ENCODE results near the gene MTR. TPM values are rescaled to one million over a fixed set of nuclear protein-coding genes. Genes with fewer than 3 reads are reported as not detected.

The MTR gene
- total RNA-seq, 1 experiment from 2014 or later = 15.3 TPM

DNA sequence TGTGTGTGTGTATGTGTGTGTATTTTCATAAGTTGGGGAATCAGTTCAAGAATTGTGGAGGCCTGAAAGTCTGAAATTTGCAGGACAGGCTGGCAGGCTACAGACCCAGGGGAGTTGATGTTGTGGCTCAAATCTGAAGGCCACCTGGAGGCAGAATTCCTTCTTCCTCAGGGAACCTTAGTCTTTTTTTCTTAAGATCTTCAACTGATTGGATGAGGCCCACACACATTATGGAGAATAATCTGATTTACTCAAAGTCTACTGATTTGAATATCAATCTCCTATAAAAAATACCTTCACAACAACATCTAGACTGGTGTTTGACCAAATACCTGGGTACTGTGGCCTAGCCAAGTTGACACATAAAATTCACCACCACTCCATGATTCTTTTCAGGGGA lies 147.3 kb downstream of the MTR start:
- H3K4me3 ChIP-seq (ENCODE audit: insufficient read depth, low read depth, low read length) = no peak overlapping the region
- no peaks in the 10 kb centered on the region for H3K36me3 ChIP-seq (replicated peaks; ENCODE audit: control insufficient read depth, insufficient read depth, low read length)
- DNase-seq = no peak
- H3K27me3 ChIP-seq (ENCODE audit: control insufficient read depth, insufficient read depth, low read length) = no peaks in the 10 kb centered on the region

DNA sequence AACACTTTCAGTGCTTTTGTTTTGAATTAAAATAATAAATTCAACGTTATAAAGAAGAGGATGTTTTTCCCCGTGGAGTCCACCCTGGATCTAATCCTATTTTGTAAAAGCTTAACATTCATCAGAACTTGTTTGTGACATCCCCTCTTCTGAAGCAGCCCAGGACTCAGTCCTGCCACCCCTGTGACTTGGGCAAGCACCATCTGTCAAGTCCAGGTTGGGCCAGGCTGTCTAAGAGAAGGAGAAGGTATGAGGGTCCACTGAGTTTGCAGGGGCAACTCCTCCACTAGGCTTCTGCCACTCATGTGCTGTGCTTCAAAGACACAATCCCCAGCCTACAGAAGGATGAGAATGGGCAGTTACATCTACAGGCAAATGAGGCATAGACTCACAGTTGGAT lies 149.5 kb downstream of the MTR start:
- Histone ChIP-seq H3K4me3 (ENCODE audit: insufficient read depth, low read depth, low read length) (no peak overlapping the region), H3K27me3 (ENCODE audit: control insufficient read depth, insufficient read depth, low read length) (no peaks in the 10 kb centered on the region), H3K36me3 (replicated peaks; ENCODE audit: control insufficient read depth, insufficient read depth, low read length) (no peaks in the 10 kb centered on the region)
- no peak for DNase-seq

DNA sequence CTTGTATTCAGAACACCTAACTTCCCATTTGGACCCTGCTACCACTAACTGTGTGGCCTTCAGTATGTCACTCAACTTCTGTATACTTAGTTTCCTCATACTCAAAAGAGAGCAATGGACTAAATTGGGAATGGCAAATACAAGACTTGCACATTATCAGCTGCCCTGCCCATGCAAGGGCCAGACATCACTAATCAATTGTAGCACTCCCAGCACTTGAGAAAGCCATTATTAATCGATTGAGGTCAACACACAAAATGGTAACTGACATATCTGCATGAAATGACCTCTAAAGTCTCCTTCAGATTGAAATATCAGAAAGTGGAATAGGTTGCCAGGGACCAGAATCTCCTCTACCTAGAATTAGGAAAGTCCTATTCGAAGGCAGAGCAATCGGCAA lies 149.9 kb downstream of the MTR start:
- Histone ChIP-seq H3K27me3 (ENCODE audit: control insufficient read depth, insufficient read depth, low read length) (no peaks in the 10 kb centered on the region), H3K36me3 (replicated peaks; ENCODE audit: control insufficient read depth, insufficient read depth, low read length) (no peaks in the 10 kb centered on the region), H3K4me3 (ENCODE audit: insufficient read depth, low read depth, low read length) (no peak overlapping the region)
- no peak for DNase-seq

DNA sequence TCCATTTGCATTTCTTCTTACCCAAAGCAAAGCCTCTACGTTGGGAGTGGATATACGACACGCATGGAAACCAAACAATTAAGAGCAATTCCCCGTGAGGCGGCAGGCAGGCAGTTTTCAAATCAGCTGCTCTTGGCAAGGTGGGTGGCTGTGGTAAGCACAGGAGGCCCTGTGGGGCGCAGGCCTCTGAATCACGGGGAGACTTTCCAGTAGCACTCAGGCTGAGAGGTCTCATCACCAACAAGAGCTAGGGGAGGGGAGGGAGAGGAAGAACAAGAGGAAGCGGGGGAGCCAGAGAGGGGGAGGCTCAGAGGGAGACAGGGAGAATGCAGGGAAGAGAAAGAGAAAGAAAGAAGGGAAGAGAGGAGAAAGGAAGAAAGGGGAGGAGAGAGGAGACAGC lies 152.7 kb downstream of the MTR start:
- Histone ChIP-seq H3K36me3 (replicated peaks; ENCODE audit: control insufficient read depth, insufficient read depth, low read length) (no peaks in the 10 kb centered on the region), H3K27me3 (ENCODE audit: control insufficient read depth, insufficient read depth, low read length) (no peaks in the 10 kb centered on the region), H3K4me3 (ENCODE audit: insufficient read depth, low read depth, low read length) (no peak overlapping the region)
- peak; percentile 14 for DNase-seq

DNA sequence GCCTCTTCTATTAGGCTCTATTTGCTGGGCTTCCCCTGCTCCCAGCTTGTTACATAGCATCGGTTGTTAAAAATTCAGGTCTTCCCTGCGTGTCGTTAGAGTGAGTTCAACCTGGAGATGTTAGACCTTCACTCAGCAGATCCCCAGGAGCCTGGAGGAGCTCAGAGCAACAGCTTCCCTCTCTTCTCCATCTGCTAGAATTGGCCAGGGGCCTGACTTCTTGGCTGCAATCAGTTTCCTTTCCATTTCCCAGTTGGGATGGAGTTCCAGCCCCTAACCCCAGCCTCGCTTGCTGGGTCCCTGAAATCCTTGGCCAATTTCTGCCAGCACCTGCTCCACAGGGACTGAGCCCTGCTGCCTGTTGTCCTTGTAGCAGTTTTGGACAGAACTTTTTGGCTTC lies 153.3 kb downstream of the MTR start:
- no peak overlapping the region for H3K4me3 ChIP-seq (ENCODE audit: insufficient read depth, low read depth, low read length)
- H3K36me3 ChIP-seq (replicated peaks; ENCODE audit: control insufficient read depth, insufficient read depth, low read length) = no peaks in the 10 kb centered on the region
- H3K27me3 ChIP-seq (ENCODE audit: control insufficient read depth, insufficient read depth, low read length) = no peaks in the 10 kb centered on the region
- DNase-seq = no peak

DNA sequence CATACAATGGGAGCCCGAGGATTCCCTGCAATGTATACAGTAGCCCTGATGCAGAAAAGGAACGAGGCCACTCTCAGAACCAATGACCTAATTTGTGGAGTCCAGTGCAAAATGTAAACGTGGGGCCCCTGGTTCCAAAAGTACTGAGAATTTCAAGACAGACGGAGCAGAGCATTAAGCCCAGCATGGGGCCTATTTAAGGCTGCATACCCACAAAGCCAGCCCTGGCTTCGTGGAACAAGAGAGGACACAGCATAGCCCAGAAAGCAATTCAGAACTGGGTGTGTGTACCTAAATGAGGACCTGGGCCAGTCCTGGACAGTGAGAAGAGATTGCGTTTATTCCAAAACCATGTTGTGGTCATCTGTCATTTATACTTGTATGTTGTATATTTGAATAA lies 153.9 kb downstream of the MTR start:
- Histone ChIP-seq H3K4me3 (ENCODE audit: insufficient read depth, low read depth, low read length) (no peak overlapping the region), H3K27me3 (ENCODE audit: control insufficient read depth, insufficient read depth, low read length) (no peaks in the 10 kb centered on the region), H3K36me3 (replicated peaks; ENCODE audit: control insufficient read depth, insufficient read depth, low read length) (no peaks in the 10 kb centered on the region)
- no peak for DNase-seq

DNA sequence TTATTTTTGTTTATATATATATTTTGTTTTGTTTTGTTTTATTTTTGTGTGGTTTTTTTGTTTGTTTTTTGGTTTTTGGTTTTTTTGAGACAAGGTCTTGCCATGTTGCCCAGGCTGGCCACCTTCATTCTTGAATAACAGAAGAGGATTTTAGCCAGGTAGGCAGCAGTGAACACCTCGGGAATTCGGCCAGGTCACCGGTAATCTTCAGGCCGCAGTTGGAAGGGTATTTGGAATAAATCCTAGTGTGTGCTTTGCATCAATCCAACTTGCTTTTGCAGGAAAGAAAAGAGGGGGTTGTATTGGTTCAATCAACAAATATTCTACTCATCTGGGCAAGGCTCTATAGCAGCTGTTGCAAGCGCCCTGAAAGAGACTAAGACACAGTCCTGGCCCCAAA lies 155.3 kb downstream of the MTR start:
- Histone ChIP-seq H3K27me3 (ENCODE audit: control insufficient read depth, insufficient read depth, low read length) (no peaks in the 10 kb centered on the region), H3K4me3 (ENCODE audit: insufficient read depth, low read depth, low read length) (no peak overlapping the region), H3K36me3 (replicated peaks; ENCODE audit: control insufficient read depth, insufficient read depth, low read length) (no peaks in the 10 kb centered on the region)
- DNase-seq = no peak

DNA sequence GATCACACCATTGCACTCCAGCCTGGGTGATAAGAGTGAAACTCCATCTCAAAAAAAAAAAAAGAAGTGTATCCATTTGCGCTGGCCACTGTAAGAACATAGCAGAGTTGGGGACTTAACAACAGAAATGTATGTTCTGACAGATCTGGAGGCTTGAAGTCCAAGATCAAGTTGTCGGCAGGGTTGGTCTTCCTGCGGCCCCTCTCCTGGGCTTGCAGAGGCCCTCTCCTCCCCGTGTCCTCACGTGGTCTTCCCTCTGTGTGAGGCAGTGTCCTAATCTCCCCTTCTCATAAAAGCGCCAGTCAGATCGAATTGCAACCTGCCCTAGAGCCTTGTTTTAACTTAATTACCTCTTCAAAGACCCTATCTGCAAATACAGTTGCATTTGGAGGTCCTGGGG lies 156.6 kb downstream of the MTR start:
- H3K36me3 ChIP-seq (replicated peaks; ENCODE audit: control insufficient read depth, insufficient read depth, low read length) = no peaks in the 10 kb centered on the region
- no peak overlapping the region for H3K4me3 ChIP-seq (ENCODE audit: insufficient read depth, low read depth, low read length)
- no peak for DNase-seq
- no peaks in the 10 kb centered on the region for H3K27me3 ChIP-seq (ENCODE audit: control insufficient read depth, insufficient read depth, low read length)

DNA sequence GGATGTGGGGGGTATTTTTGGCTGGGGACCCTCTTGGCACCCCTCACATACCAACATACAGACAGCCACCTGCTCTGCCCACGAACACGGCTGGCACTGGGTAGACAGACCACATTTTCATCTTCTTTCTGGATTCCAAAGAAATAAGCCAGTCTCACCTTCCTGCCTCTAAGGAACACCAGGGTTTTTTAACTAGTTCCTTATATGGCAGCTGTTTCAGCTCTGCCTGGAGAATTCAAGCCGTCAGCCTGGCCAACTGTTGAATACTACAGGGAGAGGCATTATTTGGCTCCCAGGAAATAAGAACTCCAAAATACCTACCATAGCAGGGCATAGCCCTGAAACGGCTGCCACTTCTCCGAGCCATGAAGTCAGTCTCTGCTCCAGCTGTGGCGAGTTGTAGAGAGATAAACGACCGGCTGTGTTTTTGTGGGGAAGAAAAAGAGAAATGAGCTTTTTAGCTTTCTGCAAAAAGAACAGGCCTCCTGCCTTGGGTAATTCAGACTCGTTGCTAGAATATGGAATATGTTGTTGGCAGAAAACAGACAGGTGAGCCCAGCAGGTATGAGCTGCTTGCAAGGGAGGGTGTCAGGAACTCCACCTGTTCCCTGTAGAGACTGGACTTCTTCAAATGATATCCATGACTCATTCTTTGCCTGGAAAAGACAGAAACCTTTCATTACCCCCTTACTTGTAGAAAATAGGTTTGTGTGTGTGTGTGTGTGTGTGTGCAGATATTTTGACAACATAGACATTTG lies 157.3 kb downstream of the MTR start:
- H3K36me3 ChIP-seq (replicated peaks; ENCODE audit: control insufficient read depth, insufficient read depth, low read length) = no peaks in the 10 kb centered on the region
- DNase-seq = no peak
- H3K4me3 ChIP-seq (ENCODE audit: insufficient read depth, low read depth, low read length) = no peak overlapping the region
- no peaks in the 10 kb centered on the region for H3K27me3 ChIP-seq (ENCODE audit: control insufficient read depth, insufficient read depth, low read length)

DNA sequence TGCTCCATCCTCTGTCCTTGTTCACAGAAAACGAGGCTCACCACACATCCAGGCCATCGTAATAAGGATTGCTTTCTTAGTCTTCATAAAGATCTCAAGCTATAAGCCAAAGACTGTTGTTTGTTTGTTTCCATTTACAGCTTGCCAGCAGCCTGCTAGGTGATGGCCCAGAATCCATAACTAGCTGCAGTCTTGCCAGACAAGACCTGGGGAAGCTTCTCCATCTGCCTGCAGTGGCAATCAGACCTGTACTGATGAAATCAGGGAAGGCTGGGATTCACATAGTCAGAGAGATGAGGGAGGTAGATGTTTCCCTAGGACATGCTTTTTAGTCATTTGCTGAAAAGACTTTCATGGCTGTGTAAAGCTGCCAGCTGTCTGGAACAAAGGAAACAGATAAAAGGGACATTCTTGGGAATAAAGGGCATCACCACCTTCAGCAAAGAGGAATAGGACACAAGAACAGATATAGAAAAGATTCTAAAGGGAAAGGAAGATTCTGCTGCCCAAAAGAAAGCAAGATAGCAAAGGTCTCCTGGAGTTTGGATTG lies 158.1 kb downstream of the MTR start:
- H3K27me3 ChIP-seq (ENCODE audit: control insufficient read depth, insufficient read depth, low read length) = no peaks in the 10 kb centered on the region
- no peak for DNase-seq

More for the DNA sequence above, 158.1 kb downstream of the MTR start:
- Histone ChIP-seq H3K36me3 (replicated peaks; ENCODE audit: control insufficient read depth, insufficient read depth, low read length) (no peaks in the 10 kb centered on the region), H3K4me3 (ENCODE audit: insufficient read depth, low read depth, low read length) (no peak overlapping the region)

Other genes starting within 250 kb of the MTR start
- gene HEATR1, start 190.8 kb upstream of the MTR start, total RNA-seq (2014; rRNA removed; shearing (Covaris generic)) = 71.0 and 76.1 TPM in 2 replicates
- gene ACTN2, start 108.8 kb upstream of the MTR start, total RNA-seq (2014; rRNA removed; shearing (Covaris generic)) = 0.74 and 0.83 TPM in 2 replicates
- not detected in 2 replicates for gene MT1HL1, start 209.1 kb downstream of the MTR start, total RNA-seq (2014; rRNA removed; shearing (Covaris generic))
- 17.6 and 23.9 TPM in 2 replicates for gene RYR2, start 246.9 kb downstream of the MTR start, total RNA-seq (2014; rRNA removed; shearing (Covaris generic))